GM12872 (cell line): ENCODE results near the gene CHCHD6.

Source experiments
- CTCF ChIP-seq: IDR thresholded peaks from 3 replicates; pipeline ENCODE4 v1.5.1; 2011; ENCODE audit warnings: low read depth, mild to moderate bottlenecking, low read length, moderate library complexity; ENCODE audit not compliant: insufficient read depth

CHCHD6 gene

GRCh38 chr3:126755866-126756265, 51.8 kb downstream of the CHCHD6 start:
- no peak for TF ChIP-seq CTCF

GRCh38 chr3:126758026-126758425, 54.0 kb downstream of the CHCHD6 start:
- no peak for TF ChIP-seq CTCF

GRCh38 chr3:126758882-126759281, 54.8 kb downstream of the CHCHD6 start:
- no peak for TF ChIP-seq CTCF

GRCh38 chr3:126760541-126760940, 56.5 kb downstream of the CHCHD6 start:
- no peak for TF ChIP-seq CTCF

- no peak for TF ChIP-seq CTCF
These were observed 59.0 kb downstream of the CHCHD6 start for GRCh38 chr3:126763035-126763434.

- no peak for TF ChIP-seq CTCF
These were observed 61.4 kb downstream of the CHCHD6 start for GRCh38 chr3:126765187-126766069.

GRCh38 chr3:126766653-126767052, 62.6 kb downstream of the CHCHD6 start:
- no peak for TF ChIP-seq CTCF

GRCh38 chr3:126768903-126769302, 64.9 kb downstream of the CHCHD6 start:
- no peak for TF ChIP-seq CTCF
